GM12878 (cell line): Measurements from ENCODE around the gene USH1C. TPM values are rescaled to one million over a fixed set of nuclear protein-coding genes. Genes with fewer than 3 reads are reported as not detected.

Experiments used
- ATAC-seq: fragments of 200-7000 bp; cut with Tn5 transposase; 3 replicates; pipeline ENCODE4 v1.9.1; 2020; ENCODE audit warnings: mild to moderate bottlenecking, moderate library complexity
- BruUV-seq: library from RNA; stranded (reverse); fragments of 400-500 nt; replicated peaks from 2 replicates; lab custom pipeline; 2021; lab: Mats Ljungman, UMichigan
- CTCF ChIA-PET: fragments of 300-600 bp; sonication (Branson Sonifier 250); formaldehyde crosslinking; extraction: SDS; loops from one replicate; lab custom pipeline; 2021; ENCODE audit warnings: inconsistent platforms; lab: Yijun Ruan, JAX
- POLR2A ChIA-PET: fragments of 350-600 bp; formaldehyde crosslinking; extraction: SDS; loops from one replicate; lab custom pipeline; 2021; ENCODE audit warnings: inconsistent platforms; lab: Charles Lee
- RAD21 ChIA-PET: fragments of 300-600 bp; sonication (Branson Sonifier 250); formaldehyde crosslinking; loops from one replicate; lab custom pipeline; 2023; ENCODE audit warnings: antibody characterized with exemption; ENCODE audit not compliant: unreplicated experiment; lab: Charles Lee
- SMC1A ChIA-PET: fragments of 300-600 bp; sonication (Branson Sonifier 250); formaldehyde crosslinking; loops from one replicate; lab custom pipeline; 2023; ENCODE audit not compliant: unreplicated experiment, uncharacterized antibody; lab: Charles Lee
- DNase-seq: peaks from one replicate; pipeline ENCODE4 v3.0.0-alpha.2; 2011; ENCODE audit warnings: low read depth, low spot score
- FAIRE-seq: peaks from 3 replicates; lab custom pipeline; 2011; peaks lifted over from hg19 to GRCh38; lab: Jason Lieb, UNC
- H2AFZ ChIP-seq: 2 replicates; pipeline ENCODE4 v1.6.0; 2011; ENCODE audit warnings: low read depth, low read length, control low read depth; ENCODE audit not compliant: control insufficient read depth
- H3K27ac ChIP-seq: 2 replicates; pipeline ENCODE4 v1.5.1; 2011; ENCODE audit warnings: control low read depth; ENCODE audit not compliant: control insufficient read depth, insufficient read depth
- H3K27me3 ChIP-seq, 2 experiments: replicated peaks in 1 of 2; 2 replicates each; pipeline versions ENCODE4 v1.6.0 to v1.6.1; 2011; ENCODE audit warnings: low read length in 1 of 2; ENCODE audit not compliant: control insufficient read depth in 2 of 2, insufficient read depth in 2 of 2
- H3K36me3 ChIP-seq, 2 experiments: 2 replicates each; pipeline ENCODE4 v1.5.1; 2011; ENCODE audit warnings: low read length in 1 of 2; ENCODE audit not compliant: control insufficient read depth in 2 of 2, insufficient read depth in 2 of 2
- H3K4me1 ChIP-seq: 2 replicates; pipeline ENCODE4 v1.6.1; 2011; ENCODE audit warnings: mild to moderate bottlenecking, low read length, moderate library complexity, mixed read lengths; ENCODE audit not compliant: control insufficient read depth, insufficient read depth
- H3K4me2 ChIP-seq: 2 replicates; pipeline ENCODE4 v1.6.0; 2011; ENCODE audit warnings: control low read depth; ENCODE audit not compliant: control insufficient read depth, insufficient read depth
- H3K4me3 ChIP-seq: fragments of 200-600 bp; sonication (generic); 2 replicates; pipeline ENCODE4 v1.5.1; 2016
- H3K79me2 ChIP-seq: 2 replicates; pipeline ENCODE4 v1.6.0; 2011; ENCODE audit warnings: low read length; ENCODE audit not compliant: control insufficient read depth, insufficient read depth
- H3K9ac ChIP-seq: 2 replicates; pipeline ENCODE4 v1.8.0; 2011; ENCODE audit warnings: low read length, control low read depth, mixed read lengths; ENCODE audit not compliant: control insufficient read depth, insufficient read depth
- H3K9me3 ChIP-seq: replicated peaks from 3 replicates; pipeline ENCODE4 v1.5.1; 2011; ENCODE audit warnings: mild to moderate bottlenecking, low read length; ENCODE audit not compliant: control insufficient read depth, insufficient read depth
- H4K20me1 ChIP-seq: 2 replicates; pipeline ENCODE4 v1.6.0; 2011; ENCODE audit not compliant: control insufficient read depth, insufficient read depth
- BCL3 ChIP-seq: IDR thresholded peaks from 2 replicates; pipeline ENCODE4 v1.6.1; 2011; ENCODE audit warnings: borderline replicate concordance, low read depth, mild to moderate bottlenecking, moderate library complexity, low read length; ENCODE audit not compliant: insufficient read depth, poor library complexity, severe bottlenecking
- CBFB ChIP-seq: IDR thresholded peaks from 2 replicates; pipeline ENCODE4 v1.6.1; 2016; ENCODE audit warnings: antibody characterized with exemption, low read depth
- CBX5 ChIP-seq: sonication (generic); IDR thresholded peaks from 2 replicates; pipeline ENCODE4 v1.6.1; 2016; ENCODE audit warnings: low read depth, moderate library complexity, mild to moderate bottlenecking, inconsistent platforms
- ELK1 ChIP-seq: IDR thresholded peaks from 2 replicates; pipeline ENCODE4 v1.6.1; 2012; ENCODE audit warnings: low read depth, low read length, improper control_type of control experiment
- EZH2 ChIP-seq: IDR thresholded peaks from 2 replicates; pipeline ENCODE4 v1.6.1; 2012; ENCODE audit warnings: low read depth, mild to moderate bottlenecking, control low read depth, inconsistent platforms, low read length, borderline replicate concordance; ENCODE audit not compliant: control insufficient read depth
- MYB ChIP-seq: fragments of 150-350 bp; IDR thresholded peaks from 2 replicates; pipeline ENCODE4 v1.6.1; 2014; ENCODE audit warnings: mild to moderate bottlenecking, low read depth, low read length, borderline replicate concordance
- PML ChIP-seq: IDR thresholded peaks from 2 replicates; pipeline ENCODE4 v1.6.1; 2012; ENCODE audit warnings: low read length, inconsistent platforms
- STAT1 ChIP-seq: fragments of 450-650 bp; conservative IDR thresholded peaks from 2 replicates; pipeline ENCODE4 v1.6.1; 2014; ENCODE audit warnings: antibody characterized with exemption, mild to moderate bottlenecking
- ZZZ3 ChIP-seq: IDR thresholded peaks from 2 replicates; pipeline ENCODE4 v1.6.1; 2011; ENCODE audit warnings: low read depth; ENCODE audit not compliant: control insufficient read depth, insufficient read length
- WGBS: methylation state at CpG from one replicate; pipeline ENCODE4 v1.1.6; 2016; ENCODE audit warnings: low lambda C conversion rate; ENCODE audit not compliant: insufficient replicate concordance, insufficient coverage; ENCODE audit errors: missing lambda C conversion rate; 5-methylcytosine and 5-hydroxymethylcytosine counted together
- in situ Hi-C: fragments of 300-500 bp; cut with MboI; formaldehyde crosslinking; loops from 9 replicates; pipeline ENCODE4 v1.14.3; 2018; ENCODE audit warnings: mixed read lengths
- intact Hi-C: fragments of 100-400 bp; cut with micrococcal nuclease; formaldehyde crosslinking; loops from one replicate; pipeline ENCODE4 v1.14.2; 2022; ENCODE audit not compliant: unreplicated experiment
- polyA plus RNA-seq, 11 experiments: library from polyadenylated mRNA; depleted of rRNA in 4 of 11; unstranded in 6 of 11; stranded (reverse) in 5 of 11; fragments of >200 nt; fragmentation: Nextera tagmentation in 4 of 11; fragmentation: Illumina TruSeq in 1 of 11; extraction: Ambion mirVana in 4 of 11; extraction: Trizol in 1 of 11; gene quantifications; 1 replicate in 1 of 11; 2 replicates in 10 of 11; pipeline versions ENCODE4 v1.2.1 to v1.2.3, GENCODE V29; 2011 to 2016; ENCODE audit warnings: inconsistent platforms in 2 of 11, missing spikeins in 2 of 11, low read depth in 1 of 11
- total RNA-seq, 4 experiments: library from RNA; depleted of rRNA in 3 of 4; stranded (reverse); fragments of >200 nt in 3 of 4; fragmentation: Illumina TruSeq in 1 of 4; extraction: Trizol in 1 of 4; gene quantifications; 2 replicates each; pipeline versions ENCODE4 v1.2.1 to v1.2.3, GENCODE V29; 2013 to 2021
- TF ChIP-seq, protein P1 (sequence below): fragments of 450-650 bp; IDR thresholded peaks from 2 replicates; pipeline ENCODE4 v1.6.1; 2018; ENCODE audit warnings: borderline replicate concordance, mild to moderate bottlenecking; ENCODE audit not compliant: partially characterized antibody

Gene USH1C
- total and polyA plus RNA-seq, 10 of the 15 experiments (the other 5 are each of a cell fraction or from before 2014, with no cell fraction given): not detected

- Histone ChIP-seq H2AFZ (no peak overlapping the region), H3K27ac (no peak overlapping the region), H4K20me1 (no peaks in the 10 kb centered on the region), H3K36me3 (no peaks in the 10 kb centered on the region), H3K4me2 (no peak overlapping the region), H3K9me3 (no peaks in the 10 kb centered on the region), H3K27me3 (no peaks in the 10 kb centered on the region), H3K4me1 (no peaks in the 10 kb centered on the region), H3K79me2 (no peaks in the 10 kb centered on the region), H3K4me3 (no peak overlapping the region), H3K9ac (no peak overlapping the region)
- ATAC-seq (no peak), DNase-seq (no peak), FAIRE-seq (no peak)
- ChIA-PET CTCF (no interaction called here), POLR2A (no interaction called here), RAD21 (no interaction called here), SMC1A (no interaction called here)
- WGBS: 41% methylated on average over 3 of the region's 3 CpGs
- in situ Hi-C loops: no loop called here
- intact Hi-C loops: no loop called here
- BruUV-seq: no TSS peak
- TF ChIP-seq CBFB (no peak), ELK1 (no peak)
Observed at GRCh38 chr11:17573526-17573925, 29.3 kb upstream of the USH1C start.

DNA sequence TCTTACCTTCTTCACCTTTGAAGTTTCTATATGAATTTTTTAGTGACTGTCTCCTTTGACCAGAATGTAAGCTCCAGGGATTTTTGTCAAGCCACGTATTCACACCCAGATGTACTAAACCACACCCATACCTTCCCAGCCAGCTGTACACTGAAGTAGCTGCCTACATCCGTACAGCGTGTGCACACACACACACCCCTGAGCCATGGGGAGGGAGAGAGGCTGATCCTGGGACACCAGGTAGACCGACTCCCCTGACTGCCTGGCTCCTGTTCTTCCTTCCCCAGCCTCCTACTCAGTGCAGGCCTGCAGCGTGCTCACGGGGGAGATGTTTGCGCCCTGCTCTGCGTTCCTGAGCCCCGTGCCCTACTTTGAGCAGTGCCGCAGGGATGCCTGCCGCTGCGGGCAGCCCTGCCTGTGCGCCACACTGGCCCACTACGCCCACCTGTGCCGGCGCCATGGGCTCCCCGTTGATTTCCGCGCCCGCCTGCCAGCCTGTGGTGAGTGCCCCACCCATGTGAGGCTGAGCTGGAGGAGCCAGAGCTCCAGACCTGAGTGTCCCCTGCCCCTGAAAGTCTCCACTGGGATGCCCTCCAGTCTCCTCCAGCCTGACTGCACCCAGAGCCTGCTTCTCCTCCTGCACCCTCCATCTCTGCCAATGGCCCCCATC is 28.7 kb upstream of the USH1C start:
- no peak for DNase-seq
- SMC1A ChIA-PET: no interaction called here
- TF ChIP-seq CBX5 (no peak), ZZZ3 (no peak), MYB (no peak), EZH2 (no peak), PML (no peak), STAT1 (no peak), BCL3 (no peak)
- TF ChIP-seq, protein P1, sequence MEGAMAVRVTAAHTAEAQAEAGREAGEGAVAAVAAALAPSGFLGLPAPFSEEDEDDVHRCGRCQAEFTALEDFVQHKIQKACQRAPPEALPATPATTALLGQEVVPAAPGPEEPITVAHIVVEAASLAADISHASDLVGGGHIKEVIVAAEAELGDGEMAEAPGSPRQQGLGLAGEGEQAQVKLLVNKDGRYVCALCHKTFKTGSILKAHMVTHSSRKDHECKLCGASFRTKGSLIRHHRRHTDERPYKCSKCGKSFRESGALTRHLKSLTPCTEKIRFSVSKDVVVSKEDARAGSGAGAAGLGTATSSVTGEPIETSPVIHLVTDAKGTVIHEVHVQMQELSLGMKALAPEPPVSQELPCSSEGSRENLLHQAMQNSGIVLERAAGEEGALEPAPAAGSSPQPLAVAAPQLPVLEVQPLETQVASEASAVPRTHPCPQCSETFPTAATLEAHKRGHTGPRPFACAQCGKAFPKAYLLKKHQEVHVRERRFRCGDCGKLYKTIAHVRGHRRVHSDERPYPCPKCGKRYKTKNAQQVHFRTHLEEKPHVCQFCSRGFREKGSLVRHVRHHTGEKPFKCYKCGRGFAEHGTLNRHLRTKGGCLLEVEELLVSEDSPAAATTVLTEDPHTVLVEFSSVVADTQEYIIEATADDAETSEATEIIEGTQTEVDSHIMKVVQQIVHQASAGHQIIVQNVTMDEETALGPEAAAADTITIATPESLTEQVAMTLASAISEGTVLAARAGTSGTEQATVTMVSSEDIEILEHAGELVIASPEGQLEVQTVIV: no peak

More for the DNA sequence above, 28.7 kb upstream of the USH1C start:
- H3K27ac ChIP-seq: no peak overlapping the region
- WGBS: 69% methylated on average over 18 of the region's 20 CpGs
- no peaks in the 10 kb centered on the region for H3K27me3 ChIP-seq
- no peak overlapping the region for H3K4me3 ChIP-seq
- in situ Hi-C loops: no loop called here
- RAD21 ChIA-PET: no interaction called here
- ATAC-seq: no peak
- intact Hi-C loops: no loop called here
- H3K9me3 ChIP-seq: no peaks in the 10 kb centered on the region
- no peaks in the 10 kb centered on the region for H3K79me2 ChIP-seq
- no peak overlapping the region for H2AFZ ChIP-seq
- H4K20me1 ChIP-seq: no peaks in the 10 kb centered on the region
- FAIRE-seq: no peak
- no peaks in the 10 kb centered on the region for H3K4me1 ChIP-seq
- POLR2A ChIA-PET: no interaction called here
- H3K36me3 ChIP-seq: no peaks in the 10 kb centered on the region
- no peak overlapping the region for H3K9ac ChIP-seq
- no peak overlapping the region for H3K4me2 ChIP-seq
- no TSS peak for BruUV-seq
- CTCF ChIA-PET: no interaction called here
